GM15510 (cell line): ENCODE data around the gene MITF.

Experiments used
- POLR2A ChIP-seq: IDR thresholded peaks from 3 replicates; pipeline ENCODE4 v1.6.1; 2011; ENCODE audit warnings: borderline replicate concordance; ENCODE audit not compliant: insufficient read length; ENCODE audit errors: extremely low read depth

Gene MITF

DNA sequence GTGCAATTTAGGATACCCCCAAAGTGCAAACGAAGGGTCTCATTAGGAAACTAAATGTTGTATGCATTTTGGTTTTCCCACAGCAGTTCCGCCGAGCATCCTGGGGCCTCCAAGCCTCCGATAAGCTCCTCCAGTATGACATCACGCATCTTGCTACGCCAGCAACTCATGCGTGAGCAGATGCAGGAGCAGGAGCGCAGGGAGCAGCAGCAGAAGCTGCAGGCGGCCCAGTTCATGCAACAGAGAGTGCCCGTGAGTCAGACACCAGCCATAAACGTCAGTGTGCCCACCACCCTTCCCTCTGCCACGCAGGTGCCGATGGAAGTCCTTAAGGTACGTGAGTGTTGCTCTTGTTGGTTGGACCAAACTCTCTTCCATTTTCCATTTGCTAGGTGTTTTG, 139.8 kb downstream of the MITF start:
- no peak for TF ChIP-seq POLR2A

DNA sequence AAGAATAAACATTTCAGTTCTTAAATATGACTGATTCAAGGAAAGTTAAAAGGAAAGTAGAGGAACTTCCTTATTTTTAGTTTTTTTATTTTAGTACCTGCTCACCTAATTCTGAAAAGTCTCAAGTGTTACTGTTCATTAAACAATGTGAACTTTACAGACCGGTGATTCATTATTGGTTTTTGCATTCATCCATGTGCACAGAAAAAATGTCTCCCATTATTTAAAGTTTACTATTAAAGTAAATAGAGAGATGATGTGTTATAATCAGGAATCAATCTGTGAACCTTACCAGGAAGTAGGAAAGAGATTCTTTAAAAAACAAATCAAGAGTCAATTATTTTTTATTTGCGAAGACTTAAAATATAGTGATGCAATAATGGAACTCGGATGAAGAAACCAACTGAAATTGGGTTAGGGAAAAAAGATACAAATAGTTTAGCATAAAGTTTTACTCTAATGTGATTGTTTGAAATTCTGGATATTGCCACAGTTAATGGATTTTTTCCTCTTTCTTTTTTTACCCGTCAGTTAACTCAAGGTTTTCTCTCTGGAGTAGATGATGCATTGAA, 140.9 kb downstream of the MITF start:
- no peak for TF ChIP-seq POLR2A

DNA sequence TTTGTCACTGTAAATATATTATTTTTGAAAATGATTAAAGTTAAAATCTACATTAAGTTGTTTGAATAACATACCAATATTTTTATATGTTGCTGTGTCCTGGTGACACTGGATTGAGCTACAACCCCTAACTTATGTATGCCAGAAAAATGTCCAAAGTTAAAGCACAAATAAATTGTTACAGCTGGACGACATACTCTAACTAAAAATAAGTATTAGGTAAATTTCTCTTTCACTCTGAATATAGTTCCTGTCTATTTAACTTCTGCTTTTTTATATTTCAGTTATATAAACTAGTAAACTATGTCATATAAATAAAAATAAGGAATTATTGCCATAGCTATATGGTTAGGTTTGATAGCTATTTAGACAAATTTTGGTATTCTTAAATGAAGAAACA, 141.8 kb downstream of the MITF start:
- TF ChIP-seq POLR2A, result no peak

DNA sequence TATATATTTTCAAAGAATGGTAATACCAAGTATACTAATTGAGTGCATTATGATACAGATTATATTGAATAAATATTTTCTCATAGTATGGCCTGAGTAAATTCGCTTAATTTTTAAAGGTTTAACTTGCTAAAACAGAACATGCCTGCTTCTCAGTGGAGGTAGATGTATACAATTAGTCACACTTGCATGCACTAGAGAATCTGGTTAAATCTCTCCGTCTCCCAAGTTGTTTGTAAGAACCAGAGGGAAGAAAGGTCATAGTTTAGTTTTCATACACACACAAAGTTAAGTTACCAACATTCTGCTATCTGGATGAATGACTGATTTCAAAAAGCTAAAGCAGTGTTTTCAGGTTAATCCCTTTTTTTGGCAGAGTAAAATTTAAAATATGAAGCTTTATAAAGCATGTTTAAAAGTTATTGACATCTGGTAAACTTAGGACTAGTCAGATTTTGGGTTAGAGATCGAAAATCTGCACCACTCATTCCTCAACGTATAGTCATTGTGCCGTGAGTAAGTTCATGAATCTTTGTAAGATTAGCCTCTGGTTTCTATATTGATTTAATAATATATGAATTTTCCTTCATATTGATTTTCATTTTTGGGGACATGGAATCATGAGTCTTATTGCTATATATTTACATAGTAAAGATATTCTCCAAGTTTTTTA, 142.6 kb downstream of the MITF start:
- TF ChIP-seq POLR2A, result no peak

DNA sequence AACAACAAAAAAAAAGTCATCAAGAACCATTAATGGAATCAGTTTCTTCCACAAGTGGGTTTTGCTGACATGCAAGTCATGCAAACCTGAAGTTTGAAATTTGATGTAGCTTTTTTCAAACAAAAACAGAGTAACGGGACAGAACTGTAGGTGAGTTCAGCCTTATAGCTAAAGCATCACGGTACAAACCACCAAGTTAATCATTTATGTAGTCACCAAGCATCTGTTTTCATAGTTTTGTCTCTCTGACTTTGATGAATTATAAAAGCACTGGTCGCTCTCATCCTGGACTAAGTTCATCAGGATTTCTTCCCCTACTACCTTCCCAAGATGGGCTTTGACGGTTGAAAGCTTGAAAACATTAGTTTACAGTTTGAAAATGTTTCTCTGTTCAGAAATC, 143.3 kb downstream of the MITF start:
- TF ChIP-seq POLR2A, result no peak

DNA sequence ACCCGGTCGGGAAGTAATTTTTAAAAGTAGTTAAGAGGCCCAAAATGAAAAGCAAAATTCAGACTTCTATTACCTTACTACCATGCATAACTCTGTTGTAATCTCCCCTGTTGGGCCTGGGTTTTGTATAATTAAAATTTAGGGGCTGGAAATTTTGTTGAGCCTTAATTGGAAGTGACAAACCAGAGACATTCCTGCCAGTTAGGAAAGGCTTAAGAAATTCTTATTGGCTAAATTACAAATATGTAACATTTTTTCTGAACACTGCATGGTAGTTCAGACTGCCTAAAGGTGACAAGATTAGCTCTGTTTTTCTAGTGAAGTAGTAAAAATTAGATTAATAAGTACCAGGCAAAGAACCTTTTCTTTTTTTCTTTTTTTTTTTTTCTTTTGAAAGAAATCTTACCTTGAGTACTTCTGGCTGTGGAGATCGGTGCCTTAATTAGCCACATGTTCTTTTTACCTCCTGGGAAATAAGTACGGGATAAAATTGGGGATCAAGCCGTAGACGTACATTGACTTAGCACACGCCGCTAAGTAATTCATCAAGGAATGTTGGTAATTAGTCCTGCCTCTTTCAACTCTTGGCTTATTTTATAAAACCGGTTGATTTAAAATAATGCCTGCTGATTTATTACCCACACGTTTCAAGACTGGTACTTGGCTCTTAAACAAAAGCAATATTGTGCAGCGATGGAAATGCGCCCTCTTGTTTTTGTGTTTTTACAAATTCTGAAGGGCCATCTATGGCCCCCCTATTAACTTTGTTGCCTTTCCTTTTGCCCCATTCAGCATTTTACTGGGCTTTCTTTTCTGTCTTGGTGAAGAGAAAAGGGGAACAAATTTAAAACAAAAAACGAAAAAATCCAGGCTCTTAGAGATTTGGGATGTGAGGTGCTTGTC, 149.0 kb downstream of the MITF start:
- no peak for TF ChIP-seq POLR2A

DNA sequence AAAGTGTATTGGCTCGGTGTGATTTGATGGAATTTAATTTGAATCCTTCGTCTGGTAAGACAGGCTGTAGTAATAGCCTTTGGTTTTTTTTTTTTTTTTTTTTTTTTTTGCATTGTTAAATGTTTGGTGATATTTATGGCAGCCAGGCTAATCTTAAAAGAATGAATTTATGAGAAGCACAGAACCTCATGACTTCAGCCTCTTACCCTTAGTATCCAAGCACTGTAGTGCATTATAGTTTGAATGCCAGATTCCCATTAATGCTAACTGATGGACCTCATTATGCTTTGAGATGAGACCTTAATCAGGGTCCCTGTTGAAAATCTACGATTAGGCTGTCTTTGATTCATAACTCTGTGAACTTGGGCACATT, 149.7 kb downstream of the MITF start:
- no peak for TF ChIP-seq POLR2A

DNA sequence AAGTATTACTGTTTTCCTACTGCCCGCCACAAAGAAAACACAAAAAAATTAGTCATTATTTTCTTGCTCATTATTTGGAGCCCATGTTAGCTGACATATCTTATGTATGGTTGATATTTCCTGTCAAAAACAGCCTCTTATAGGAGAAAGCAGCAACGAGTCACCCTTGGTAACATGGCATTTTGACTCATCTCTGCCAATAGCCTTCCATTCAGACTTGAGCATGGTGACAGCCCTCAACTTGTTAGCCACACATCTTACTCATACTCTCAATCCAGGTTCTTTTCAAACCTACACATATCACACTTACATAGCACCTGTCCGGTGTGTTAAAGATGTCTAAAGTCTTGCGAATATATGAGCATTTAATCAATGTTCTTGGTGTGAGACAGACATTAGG, 150.8 kb downstream of the MITF start:
- TF ChIP-seq POLR2A, result no peak

DNA sequence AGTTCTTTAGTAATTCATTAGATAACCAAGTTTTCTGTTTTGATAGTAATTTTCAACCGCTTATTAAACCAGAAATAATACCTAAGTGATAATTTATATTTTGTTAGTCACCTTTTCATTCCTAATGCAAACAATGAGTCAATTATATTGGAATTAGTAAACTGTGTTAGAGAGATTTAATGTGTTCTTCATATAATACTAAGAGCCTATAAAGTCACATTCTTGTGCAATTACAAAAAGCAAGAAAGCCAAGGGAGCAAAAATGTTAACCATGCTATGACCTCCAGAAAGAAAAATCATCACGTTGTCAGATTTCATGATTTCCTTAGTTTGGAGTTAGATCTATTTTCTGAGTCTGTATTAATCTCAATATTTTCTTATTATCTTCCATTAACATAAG, 151.4 kb downstream of the MITF start:
- TF ChIP-seq POLR2A, result no peak

DNA sequence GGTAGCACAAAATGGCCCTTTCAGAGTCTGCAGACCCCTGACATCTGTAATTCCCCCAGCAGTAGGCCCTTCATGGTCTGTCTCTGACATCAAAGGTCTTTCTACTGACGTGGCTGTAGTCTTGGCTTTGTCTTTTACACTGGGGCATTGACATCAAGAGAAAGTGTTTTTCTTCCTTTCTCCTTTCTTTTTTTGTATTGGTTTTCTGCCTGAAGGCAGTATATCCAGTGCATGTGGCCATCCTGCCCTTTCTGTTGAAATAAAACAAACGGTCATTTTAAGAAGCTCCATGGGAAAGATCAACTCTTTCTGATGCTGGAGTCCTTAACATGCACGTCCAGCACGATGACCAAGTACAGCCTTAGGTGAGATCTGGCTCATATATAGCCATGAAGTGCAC, 153.4 kb downstream of the MITF start:
- no peak for TF ChIP-seq POLR2A

DNA sequence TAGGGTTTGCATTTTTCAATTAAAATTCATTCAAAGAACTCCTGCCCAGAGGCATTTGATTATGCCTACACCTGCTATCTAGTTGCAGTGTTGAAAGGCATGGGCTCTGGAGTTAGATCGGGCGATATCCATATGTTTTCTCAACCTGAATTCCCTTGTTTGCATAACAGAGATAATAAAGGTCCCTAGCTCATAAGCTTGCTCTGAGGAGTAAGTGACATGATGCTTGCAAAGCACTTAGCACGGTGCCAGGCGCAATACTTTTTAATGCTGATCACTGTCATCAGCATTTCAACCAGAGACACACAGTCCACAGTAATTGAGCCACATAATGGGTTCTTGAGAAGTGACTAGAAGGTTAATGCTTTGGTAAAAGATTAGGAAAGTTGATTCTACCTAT, 154.0 kb downstream of the MITF start:
- no peak for TF ChIP-seq POLR2A

DNA sequence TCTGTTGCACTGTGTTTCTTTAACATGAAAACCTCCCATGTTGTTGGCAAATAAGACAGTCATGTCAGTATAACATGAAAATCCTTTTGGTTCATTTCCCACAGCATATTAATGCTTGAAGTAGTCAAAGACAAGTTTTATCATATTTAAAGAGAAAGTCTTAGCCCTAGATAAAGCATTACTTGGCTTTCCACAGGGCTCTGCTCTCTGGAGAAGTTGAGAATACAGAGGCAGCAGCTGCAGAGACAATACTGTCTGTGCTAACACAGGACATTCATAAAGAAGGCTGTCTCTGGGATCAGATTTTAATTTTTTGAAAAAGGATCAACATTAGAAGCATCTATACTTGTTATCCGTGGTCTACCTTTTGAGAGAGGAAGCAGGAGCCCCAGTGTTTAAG, 156.8 kb downstream of the MITF start:
- TF ChIP-seq POLR2A, result no peak

DNA sequence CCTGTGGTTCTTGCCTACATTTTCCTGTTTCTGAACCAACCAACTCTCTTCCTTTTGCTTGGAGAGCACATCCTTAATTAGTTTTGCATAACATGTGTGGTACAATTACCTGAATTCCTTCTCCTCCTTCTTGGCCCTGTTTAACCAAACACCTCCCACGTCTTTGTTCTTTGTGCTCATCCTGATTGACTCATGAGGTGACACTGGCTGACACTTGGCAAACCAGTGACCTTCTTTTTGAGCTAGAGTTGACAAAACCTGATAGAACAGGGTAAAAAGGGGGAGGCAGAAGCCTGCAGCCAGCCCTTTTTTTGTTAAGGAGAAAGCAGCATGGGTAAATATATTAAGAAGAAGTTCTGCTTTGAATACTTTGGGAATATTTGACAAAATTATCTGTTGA, 161.1 kb downstream of the MITF start:
- no peak for TF ChIP-seq POLR2A

DNA sequence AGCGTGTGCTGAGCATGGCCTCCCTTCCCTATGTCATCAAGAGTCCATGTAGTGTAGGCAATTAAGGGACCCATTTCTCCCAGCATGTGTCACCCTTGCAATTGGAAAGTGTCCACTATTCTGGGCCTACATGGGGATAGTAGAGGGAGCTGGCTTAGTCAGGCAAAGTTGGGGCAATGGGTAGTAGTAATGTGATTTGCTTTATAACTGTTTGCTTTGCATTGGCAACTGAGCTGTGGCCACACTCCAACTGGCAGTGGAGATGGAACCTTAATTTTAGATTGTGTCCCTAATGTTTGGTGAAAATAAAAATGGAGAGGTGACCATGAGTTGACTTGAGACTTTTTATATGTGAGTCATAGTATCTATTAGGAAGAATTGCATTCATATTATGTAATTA, 162.5 kb downstream of the MITF start:
- TF ChIP-seq POLR2A, result no peak

DNA sequence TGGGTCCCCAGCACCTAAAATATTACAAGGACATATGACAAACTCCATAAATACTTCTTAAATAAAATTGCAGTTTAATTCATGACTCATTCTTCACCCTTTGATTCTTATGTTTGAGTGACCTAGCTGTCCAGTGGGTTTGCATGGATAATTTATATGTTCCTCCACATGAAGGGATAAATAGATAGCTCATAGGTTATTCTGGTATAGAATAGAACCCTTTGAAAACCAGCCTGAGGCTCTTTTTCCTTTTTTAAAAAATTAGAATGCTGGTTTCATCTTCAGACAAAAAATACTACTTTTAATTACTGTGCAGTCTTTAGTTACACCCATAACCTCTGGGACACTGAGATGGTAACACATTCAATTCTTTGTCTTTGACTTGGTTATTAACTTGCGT, 163.1 kb downstream of the MITF start:
- no peak for TF ChIP-seq POLR2A
